ENCODE measurements around the gene PBX1.
A peak's percentile ranks its signal among the peaks of the same experiment; 100 is the strongest.

PBX1 gene

GRCh38 chr1:164609089-164609488 lies 50.1 kb downstream of the PBX1 start:
- no peak overlapping the region for H3K4me3 ChIP-seq (ENCODE audit: low read depth, low read length)
- DNase-seq (ENCODE audit: low read depth), result no peak
- in situ Hi-C loops (cut with HindIII; ENCODE audit: low sequenced_read_pairs), result no loop called here
- TF ChIP-seq, protein P1, sequence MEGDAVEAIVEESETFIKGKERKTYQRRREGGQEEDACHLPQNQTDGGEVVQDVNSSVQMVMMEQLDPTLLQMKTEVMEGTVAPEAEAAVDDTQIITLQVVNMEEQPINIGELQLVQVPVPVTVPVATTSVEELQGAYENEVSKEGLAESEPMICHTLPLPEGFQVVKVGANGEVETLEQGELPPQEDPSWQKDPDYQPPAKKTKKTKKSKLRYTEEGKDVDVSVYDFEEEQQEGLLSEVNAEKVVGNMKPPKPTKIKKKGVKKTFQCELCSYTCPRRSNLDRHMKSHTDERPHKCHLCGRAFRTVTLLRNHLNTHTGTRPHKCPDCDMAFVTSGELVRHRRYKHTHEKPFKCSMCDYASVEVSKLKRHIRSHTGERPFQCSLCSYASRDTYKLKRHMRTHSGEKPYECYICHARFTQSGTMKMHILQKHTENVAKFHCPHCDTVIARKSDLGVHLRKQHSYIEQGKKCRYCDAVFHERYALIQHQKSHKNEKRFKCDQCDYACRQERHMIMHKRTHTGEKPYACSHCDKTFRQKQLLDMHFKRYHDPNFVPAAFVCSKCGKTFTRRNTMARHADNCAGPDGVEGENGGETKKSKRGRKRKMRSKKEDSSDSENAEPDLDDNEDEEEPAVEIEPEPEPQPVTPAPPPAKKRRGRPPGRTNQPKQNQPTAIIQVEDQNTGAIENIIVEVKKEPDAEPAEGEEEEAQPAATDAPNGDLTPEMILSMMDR (IDR thresholded peaks at IDR 0.05; ENCODE audit: low read depth, low read length, missing control alignments), result no peak

DNA sequence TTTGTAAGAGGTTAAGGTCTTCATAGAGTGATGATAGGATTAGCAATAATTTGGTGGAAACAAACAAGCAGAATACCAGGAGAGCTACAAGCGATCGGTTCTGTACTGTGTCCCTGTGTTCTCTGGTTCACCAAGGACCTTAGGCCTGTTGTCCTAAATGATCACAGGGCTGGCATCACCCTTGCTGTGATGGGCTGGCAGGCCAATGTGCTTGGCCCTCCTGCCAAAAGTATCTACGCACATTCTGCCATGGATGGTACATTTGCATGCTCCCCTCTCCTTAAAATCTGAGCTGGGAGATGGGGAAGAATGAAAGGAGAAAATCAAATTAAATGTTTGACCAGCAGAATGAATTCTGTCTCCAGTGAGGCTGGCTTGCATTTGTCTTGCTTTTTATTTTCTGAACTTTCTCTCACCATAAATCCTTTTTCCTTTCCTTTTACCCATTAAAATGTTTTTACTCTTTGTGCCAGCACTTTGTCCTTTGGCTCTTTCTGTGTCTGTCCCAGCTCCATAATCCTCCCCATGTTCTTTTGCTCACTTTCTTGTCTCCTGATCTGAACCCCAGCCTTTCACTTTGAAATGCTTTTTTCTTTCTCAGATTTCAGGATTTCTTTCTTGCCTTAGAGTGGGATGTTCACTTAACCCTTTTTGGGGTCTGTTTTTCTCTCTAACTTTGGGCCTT lies 51.7 kb downstream of the PBX1 start:
- in situ Hi-C loops (cut with HindIII; ENCODE audit: low sequenced_read_pairs), result no loop called here
- TF ChIP-seq, protein P1 (IDR thresholded peaks at IDR 0.05; ENCODE audit: low read depth, low read length, missing control alignments), result no peak
- no peak for DNase-seq (ENCODE audit: low read depth)
- no peak overlapping the region for H3K4me3 ChIP-seq (ENCODE audit: low read depth, low read length)

- in situ Hi-C loops (cut with HindIII; ENCODE audit: low sequenced_read_pairs), result no loop called here
- TF ChIP-seq, protein P1 (IDR thresholded peaks at IDR 0.05; ENCODE audit: low read depth, low read length, missing control alignments), result no peak
- peak; percentile 80 for DNase-seq (ENCODE audit: low read depth)
- H3K4me3 ChIP-seq (ENCODE audit: low read depth, low read length), result no peak overlapping the region
Measured at GRCh38 chr1:164611754-164612642, 53.0 kb downstream of the PBX1 start.

- DNase-seq (ENCODE audit: low read depth), result no peak
- in situ Hi-C loops (cut with HindIII; ENCODE audit: low sequenced_read_pairs), result no loop called here
- TF ChIP-seq, protein P1 (IDR thresholded peaks at IDR 0.05; ENCODE audit: low read depth, low read length, missing control alignments), result no peak
Measured at GRCh38 chr1:164613176-164613575, 54.2 kb downstream of the PBX1 start.

DNA sequence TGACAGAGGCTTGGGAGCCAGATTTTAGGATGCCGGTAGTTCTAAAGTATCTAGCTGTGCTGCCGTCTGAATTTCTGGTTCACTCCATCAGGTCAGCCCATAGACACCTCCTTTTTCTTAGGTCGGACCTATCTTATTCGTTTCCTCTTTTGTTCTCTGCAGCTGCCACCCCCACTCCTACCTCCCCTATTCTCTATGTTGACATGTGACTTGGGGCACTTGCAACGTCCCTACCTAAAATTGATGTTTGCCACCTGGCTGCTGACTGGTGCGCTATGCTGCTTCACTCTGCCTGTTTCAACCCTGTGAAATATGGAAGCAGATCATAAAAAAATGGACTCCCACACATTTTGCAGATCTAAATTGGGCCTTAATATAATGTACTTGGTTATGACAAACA lies 55.3 kb downstream of the PBX1 start:
- TF ChIP-seq, protein P1 (IDR thresholded peaks at IDR 0.05; ENCODE audit: low read depth, low read length, missing control alignments), result no peak
- in situ Hi-C loops (cut with HindIII; ENCODE audit: low sequenced_read_pairs), result no loop called here
- no peak for DNase-seq (ENCODE audit: low read depth)
- no peak overlapping the region for H3K4me3 ChIP-seq (ENCODE audit: low read depth, low read length)

More at GRCh38 chr1:164613176-164613575, 54.2 kb downstream of the PBX1 start:
- no peak overlapping the region for H3K4me3 ChIP-seq (ENCODE audit: low read depth, low read length)

- TF ChIP-seq, protein P1 (IDR thresholded peaks at IDR 0.05; ENCODE audit: low read depth, low read length, missing control alignments), result peak; percentile 61
- in situ Hi-C loops (cut with HindIII; ENCODE audit: low sequenced_read_pairs), result no loop called here
- DNase-seq (ENCODE audit: low read depth), result no peak
- H3K4me3 ChIP-seq (ENCODE audit: low read depth, low read length), result no peak overlapping the region
Measured at GRCh38 chr1:164617377-164618201, 58.6 kb downstream of the PBX1 start.
